ENCODE measurements around the gene REV1.

REV1 gene

GRCh38 chr2:99450199-99450598 lies 39.6 kb downstream of the REV1 start:
- no peak overlapping the region for H3K4me3 ChIP-seq (replicated peaks; ENCODE audit: low read depth, low read length)
- DNase-seq (ENCODE audit: extremely low read depth, low read depth) = no peak
- TF ChIP-seq CTCF (IDR thresholded peaks at IDR 0.05; ENCODE audit: low read depth, low read length, missing control alignments) = no peak

DNA sequence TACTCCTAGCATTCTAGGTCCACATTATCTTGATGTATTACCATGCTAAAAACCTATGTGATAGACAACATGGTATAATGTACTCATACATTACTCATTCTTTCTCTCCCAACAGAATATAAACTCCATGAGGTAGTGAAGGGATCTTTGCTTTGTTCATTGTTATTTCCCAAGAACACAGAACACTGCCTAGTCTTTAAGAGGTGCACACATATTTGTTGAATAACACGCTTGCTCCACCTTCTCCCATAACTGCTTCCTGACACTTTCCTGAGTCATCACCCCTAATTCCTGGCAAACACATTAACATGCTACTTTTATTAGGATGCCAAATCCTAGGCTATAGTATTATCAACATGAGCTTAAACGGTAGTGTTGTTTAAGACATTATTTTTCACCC lies 41.3 kb downstream of the REV1 start:
- no peak overlapping the region for H3K4me3 ChIP-seq (replicated peaks; ENCODE audit: low read depth, low read length)
- TF ChIP-seq CTCF (IDR thresholded peaks at IDR 0.05; ENCODE audit: low read depth, low read length, missing control alignments) = no peak
- no peak for DNase-seq (ENCODE audit: extremely low read depth, low read depth)

GRCh38 chr2:99445065-99445464 lies 44.8 kb downstream of the REV1 start:
- H3K4me3 ChIP-seq (replicated peaks; ENCODE audit: low read depth, low read length) = no peak overlapping the region
- DNase-seq (ENCODE audit: extremely low read depth, low read depth) = no peak
- TF ChIP-seq CTCF (IDR thresholded peaks at IDR 0.05; ENCODE audit: low read depth, low read length, missing control alignments) = no peak

DNA sequence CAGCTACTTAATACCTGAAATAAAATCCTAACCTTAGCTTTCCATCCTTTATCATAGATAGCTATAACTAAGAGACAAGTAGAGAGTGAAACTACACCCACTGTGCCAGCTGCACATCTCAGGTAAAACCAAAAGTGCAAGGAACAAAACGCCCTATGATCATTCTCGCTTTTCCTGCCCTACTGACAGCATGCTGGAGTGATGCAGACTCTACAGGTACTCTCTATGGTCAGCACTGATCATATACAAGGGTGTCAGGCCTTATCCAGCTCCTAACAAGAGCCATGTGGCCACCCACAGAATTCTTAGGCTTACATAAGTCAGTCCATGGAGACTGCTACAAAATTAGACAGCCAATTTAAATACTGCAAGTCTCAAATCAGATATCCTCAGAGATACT lies 45.6 kb downstream of the REV1 start:
- no peak overlapping the region for H3K4me3 ChIP-seq (replicated peaks; ENCODE audit: low read depth, low read length)
- no peak for TF ChIP-seq CTCF (IDR thresholded peaks at IDR 0.05; ENCODE audit: low read depth, low read length, missing control alignments)
- DNase-seq (ENCODE audit: extremely low read depth, low read depth) = no peak

DNA sequence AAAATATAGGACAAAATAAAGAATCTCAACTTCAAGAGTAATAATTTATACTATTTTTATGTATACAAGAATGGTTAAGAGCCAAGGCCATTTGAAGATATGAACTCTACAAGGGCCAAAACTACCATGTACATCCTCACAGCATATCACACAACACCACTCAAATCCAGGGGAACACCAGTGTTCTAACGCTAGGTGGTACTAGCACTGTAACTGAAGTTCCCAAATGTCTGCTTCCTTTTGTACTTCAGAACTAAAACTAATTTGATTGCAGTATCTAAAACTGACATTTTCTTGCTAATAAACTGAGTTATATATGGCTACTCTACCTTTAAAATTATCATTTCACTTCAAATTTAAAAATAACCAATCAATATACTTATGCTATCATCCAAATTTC lies 47.0 kb downstream of the REV1 start:
- no peak for TF ChIP-seq CTCF (IDR thresholded peaks at IDR 0.05; ENCODE audit: low read depth, low read length, missing control alignments)
- no peak overlapping the region for H3K4me3 ChIP-seq (replicated peaks; ENCODE audit: low read depth, low read length)
- no peak for DNase-seq (ENCODE audit: extremely low read depth, low read depth)

- no peak overlapping the region for H3K4me3 ChIP-seq (replicated peaks; ENCODE audit: low read depth, low read length)
- TF ChIP-seq CTCF (IDR thresholded peaks at IDR 0.05; ENCODE audit: low read depth, low read length, missing control alignments) = no peak
- no peak for DNase-seq (ENCODE audit: extremely low read depth, low read depth)
Measured at GRCh38 chr2:99439971-99440505, 49.8 kb downstream of the REV1 start.

- no peak overlapping the region for H3K4me3 ChIP-seq (replicated peaks; ENCODE audit: low read depth, low read length)
- DNase-seq (ENCODE audit: extremely low read depth, low read depth) = no peak
- TF ChIP-seq CTCF (IDR thresholded peaks at IDR 0.05; ENCODE audit: low read depth, low read length, missing control alignments) = no peak
Measured at GRCh38 chr2:99436874-99437273, 52.9 kb downstream of the REV1 start.

Data from HFF-Myc (cell line).